COR-L47 (cell line): ENCODE results near the gene DNAJB13.

Experiments used
- DNase-seq: peaks from one replicate; lab custom pipeline; 2025; lab: John Stamatoyannopoulos, UW

DNAJB13 gene

DNA sequence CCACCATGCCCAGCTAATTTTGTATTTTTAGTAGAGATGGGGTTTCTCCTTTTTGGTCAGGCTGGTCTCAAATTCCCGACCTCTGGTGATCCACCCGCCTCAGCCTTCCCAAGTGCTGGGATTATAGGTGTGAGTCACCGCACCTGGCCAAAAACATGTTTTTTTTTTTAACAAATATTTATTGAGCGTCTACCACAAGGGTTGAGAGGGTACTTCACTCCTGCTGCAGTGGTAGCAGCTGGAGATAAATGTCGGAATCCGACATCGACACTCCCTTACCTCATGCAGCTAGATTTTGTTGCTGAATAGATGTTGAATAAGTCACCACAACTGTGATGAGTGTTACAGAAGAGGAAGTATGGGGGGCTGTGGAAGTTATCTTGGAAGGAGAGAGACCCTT, 971 bp downstream of the DNAJB13 start:
- no peak for DNase-seq

DNA sequence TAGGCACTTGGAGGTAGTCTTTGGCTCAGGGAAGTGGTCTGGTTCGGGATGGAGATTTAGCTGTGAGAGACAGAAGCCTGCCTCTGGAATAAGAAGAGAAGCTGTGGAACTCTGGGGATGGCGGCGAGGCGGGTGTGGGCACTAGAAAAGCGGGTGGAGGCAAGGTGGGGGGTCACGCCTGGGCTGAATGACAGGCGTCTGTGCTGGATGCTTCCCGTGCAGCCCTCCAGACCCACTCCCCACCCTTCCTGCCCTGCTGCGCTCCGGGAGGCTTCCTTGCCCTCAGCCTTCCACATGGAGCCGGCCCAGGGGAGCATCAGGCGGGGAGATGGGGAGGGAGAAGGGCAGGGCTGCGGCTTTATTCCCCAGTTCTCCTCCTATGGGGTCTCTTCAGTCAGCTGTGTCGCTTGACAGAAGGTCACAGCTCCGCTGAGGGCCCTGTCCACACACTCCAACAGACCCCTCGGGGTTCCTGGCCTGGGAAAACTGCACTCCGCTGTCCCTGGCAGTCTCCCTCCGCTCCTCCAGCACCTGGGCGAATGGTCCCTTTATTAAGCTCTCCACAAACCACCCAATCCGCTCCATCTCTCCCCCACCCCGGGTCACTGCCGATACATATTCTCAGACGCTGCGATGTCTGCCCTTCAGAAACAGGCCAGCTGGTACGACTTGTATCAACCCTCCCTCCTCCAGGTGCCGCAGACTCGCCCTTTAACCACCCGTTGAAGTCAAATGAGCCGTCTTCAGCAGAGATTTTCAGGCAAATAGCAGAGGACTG, 6.2 kb downstream of the DNAJB13 start:
- no peak for DNase-seq

DNA sequence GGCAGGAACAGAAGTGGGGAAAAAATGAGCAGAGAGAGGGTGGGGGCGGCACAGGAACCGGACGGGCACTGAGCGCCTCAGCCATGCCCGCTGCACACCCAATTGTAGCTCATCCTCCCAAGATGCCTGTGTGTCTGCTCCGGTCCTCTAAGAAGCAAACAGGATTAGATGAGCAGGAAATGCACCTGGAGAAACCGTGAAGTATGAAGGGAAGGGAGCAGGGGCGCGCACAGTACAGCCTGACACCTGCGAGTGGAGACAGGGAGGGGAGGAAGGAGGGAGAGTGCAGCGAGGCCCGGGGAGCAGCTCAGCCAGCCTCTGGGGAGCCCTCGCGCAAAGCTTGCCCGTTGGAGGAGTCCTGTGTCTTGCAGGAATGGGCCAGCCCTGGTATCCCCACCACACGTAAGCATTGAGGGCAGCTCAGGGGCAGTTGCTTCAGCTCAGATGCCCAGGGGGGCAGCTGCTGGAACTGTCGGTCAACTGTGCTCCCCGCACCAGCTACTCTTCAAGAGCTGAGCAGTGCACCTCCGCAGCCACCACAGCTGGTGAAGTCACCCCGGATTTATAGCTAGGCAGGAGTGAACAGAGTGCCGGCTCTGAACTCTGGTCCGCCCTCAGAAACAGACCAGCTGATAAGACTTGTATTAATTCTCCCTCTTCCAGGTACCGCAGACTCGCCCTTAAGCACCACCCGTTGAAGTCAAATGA, 7.0 kb downstream of the DNAJB13 start:
- no peak for DNase-seq

DNA sequence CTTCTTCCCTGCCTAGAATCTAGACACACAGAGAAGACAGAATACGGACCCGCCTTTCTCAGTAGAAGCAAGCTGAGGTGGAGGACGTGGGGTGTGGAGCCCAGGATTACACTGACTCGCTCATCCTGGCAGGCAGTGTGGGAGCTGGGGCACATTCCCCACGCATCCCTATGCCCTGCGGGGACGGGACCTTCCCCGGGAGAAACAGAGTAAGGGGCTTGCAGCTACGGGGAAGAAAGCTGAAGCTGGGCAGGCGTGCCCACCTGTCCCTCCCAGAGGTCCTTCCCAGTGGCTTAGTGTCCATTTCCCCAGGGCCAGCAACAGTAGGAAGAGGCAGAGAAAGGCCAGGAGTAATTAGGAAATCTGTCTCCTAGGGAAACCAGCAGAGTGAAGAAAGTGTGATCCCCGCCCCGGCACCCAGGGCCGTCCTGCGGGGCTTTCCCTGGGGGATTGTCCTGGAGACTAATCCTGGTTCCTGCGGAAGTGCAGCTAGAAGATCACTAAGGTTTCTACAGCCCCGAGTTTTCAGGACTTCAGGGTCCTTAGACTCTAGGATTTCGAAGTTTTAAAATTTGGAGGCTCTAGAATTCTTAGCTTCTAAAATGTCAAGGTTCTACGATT, 7.8 kb downstream of the DNAJB13 start:
- no peak for DNase-seq

DNA sequence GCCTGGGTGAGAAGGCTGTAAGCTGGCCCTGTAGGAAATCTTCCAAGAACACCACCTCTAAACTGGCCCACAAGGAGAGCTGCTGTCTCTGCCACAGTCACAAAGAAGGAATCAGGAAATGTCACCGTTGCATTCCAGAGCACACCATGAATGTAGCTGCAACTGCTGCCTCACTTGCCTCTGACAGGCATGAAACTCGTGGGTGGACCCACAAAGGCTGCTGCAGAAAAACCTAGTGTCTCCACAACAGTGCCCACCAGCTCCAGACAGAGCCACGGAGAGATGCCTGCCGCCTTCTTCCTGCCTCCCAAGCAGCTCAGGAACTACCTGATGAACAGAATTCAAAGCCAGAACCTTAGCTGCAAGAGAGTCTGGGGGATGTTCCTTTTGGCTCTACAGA, 10.5 kb downstream of the DNAJB13 start:
- no peak for DNase-seq

DNA sequence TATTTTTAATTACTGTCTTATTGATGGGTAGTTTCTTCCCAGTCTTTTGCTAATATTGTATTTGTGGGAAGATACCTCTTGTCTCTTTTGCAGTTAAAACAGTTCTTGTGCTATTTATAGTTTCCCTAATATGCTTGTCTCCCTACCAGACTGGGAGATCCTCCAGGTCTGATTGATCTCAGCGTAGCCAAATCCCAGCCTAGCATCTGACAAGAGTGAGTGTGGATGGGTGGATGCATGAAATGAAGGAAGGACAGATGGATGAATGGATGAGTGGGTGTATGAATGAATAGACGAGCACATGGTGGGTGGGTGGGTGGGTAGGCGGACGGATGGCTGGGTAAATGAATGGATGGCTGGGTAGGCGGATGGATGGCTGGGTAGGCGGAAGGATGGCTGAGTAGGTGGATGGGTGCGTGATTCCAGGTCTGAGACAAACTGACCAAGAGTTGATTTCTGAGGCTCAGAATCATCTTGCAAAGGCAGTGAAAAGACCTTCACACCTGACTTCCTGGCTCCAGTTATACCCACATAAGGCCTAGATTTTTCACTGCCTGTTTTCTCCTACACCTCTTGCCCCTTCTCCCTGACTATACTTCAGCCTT, 11.4 kb downstream of the DNAJB13 start:
- DNase-seq = no peak

DNA sequence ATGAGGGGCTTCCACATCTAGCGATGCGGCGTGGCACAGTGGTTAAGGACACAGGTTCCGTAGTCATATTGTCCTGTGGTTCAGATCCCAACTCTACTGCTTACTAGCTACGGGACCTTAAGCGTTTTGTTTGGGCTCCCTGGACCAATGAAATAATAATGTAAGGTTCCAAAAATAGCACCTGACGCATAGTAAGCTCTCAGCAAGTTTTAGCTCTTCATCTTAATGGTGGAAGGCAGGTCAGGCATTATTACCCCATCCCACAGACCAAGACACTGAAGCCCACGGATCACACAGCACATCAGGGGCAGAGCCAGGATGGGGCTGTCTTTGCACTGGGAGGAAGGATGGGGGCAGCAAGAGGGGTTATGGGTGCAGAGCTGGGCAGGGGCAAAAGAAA, 13.0 kb downstream of the DNAJB13 start:
- DNase-seq = no peak

DNA sequence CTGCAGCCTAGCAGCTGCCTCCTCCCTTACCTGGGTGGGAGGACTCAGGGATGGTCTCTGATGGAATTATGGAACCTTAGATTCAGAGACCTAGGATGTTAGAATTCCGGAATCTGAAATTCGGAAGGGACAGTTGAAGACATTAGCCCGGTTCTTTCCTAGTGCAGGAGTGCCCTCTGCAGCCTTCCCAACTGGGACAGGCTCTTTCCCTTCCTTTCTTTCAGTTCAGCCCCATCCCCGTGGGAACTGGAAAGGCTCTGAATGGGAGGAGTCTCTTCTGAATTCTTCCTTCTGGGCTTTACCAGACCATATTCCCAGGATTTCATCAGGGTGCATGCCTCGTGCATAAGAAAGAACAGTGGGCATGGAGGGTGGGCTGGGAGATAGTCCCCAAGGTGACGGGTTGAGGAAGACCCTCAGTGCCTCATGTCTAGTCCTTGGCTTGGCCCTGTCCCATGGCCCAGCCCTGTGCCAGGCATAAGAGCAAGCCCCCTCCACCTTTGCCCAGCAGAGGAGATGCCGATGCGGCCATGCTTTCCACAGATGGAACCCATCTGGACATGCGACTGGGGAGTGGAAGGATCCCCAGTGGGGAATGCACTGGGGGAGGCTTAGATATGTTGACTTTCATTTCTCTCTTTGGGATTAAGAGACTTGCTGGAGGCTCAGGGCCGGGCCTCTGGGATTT, 14.4 kb downstream of the DNAJB13 start:
- no peak for DNase-seq

DNA sequence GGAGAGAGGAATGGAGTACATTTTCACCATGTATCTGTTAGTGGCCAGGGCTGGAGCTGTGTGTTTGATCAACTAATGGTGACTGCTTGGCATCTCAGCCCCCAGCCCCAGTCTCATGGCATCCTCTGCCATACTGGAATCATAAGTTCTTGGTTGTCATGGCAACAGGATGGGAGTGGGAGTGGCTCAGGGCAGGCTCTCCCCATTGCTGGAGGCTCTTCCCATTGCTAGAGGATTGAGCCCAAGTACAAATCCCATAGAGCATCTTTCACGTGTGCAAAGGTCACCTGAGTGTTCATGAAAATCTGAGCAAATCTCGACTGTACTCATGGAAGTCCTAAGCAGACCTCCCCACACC, 14.9 kb downstream of the DNAJB13 start:
- DNase-seq = no peak

DNA sequence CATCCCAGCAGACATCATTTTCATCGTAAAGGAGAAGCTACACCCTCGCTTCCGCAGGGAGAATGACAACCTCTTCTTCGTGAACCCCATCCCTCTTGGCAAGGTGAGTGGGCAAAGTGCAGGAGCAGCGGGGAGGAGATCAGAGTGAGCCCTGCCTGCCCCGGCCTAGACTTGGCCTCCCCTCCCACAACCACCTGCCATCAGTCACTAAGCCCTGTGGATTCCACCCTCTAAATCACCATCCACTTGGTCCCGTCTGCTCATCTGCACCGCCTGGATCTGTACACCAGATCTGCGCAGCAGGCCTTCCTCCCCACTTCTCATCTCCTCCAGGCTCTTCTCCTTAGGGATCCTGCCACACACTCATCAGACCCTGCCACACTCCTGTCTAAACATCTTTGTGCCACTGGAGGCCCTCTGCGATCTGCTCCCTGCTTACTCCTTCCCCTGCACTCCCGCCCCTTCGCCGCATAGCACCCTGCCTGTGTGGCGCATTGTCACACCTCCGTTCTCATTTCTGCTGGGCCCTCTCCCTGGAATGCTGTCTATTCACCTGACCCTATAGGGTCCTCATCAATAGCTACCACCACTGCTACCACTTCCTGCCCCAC, 17.6 kb downstream of the DNAJB13 start:
- no peak for DNase-seq

DNA sequence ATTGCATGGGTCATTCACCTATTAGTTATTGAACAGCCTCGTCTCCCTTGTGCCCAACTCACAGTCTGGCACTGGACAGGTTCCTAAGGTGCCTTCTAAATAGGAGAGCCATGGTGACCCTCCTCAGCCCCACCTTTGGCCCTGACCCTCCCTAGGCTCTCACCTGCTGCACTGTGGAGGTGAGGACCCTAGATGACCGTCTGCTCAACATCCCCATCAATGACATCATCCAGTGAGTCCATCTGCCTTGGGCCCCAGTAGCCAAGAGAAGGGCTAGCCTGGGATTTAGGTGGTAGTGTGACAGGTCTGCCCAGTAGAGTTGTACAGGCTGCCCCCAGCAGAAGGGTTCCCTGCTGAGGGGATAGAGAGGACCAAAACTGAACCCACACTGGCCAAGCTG, 18.3 kb downstream of the DNAJB13 start:
- DNase-seq = no peak

DNA sequence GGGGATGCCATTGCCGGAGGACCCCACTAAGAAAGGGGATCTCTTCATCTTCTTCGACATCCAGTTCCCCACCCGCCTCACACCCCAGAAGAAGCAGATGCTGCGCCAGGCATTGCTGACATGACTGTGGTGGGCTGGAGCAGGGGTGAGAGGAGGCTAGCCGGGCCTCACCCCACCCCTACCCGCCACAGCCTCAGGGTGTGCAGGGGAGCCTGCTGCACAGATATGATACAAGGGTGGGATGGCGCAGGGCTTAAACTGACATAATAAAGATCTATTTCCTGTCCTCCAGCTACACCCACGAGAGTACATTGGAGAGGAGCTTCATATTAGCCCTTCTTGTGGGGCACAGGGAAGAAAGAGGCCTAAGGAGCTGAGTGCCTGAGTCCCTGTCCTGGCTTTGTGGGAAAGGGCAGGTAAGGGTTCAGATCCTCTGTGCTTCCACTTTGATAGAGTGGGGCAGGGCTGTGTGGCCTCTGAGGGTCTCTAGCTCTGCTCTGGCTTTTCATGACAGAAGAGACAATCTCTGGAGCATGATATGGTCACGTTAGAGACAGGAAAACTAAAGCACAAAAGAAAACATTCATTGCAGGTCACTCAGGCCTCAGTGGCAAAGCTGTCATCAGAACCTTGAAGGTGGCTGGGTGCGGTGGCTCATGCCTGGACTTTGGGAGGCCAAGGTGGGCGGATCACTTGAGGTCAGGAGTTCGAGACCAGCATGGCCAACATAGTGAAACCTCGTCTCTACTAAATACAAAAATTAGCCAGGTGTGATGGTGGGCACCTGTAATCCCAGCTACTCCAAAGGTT, 19.4 kb downstream of the DNAJB13 start:
- DNase-seq = no peak

DNA sequence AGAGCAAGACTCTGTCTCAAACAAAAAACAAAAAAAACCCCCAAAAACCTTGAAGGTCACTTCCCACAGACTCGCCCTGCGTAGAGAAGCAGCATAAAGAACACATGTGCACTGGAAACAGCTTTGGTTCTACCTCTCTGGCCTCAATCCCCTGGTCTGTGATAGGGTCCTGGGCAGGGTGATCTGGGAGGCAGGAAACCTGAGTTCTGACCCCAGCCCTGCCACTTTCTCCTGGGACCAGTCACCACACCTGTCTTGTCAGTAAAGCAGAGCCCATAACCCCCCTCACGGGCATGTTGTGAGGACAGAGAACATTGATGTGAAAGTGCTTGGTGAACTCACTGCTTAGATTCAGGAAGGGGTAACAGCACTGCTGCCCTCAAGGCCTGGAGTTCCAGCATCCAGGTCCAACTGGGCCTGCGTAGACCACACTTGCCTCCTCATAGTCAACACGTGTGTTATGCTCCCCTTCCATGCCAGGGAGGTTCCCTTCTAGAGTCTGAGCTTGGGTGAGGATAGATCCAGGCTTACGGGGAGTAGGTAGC, 20.4 kb downstream of the DNAJB13 start:
- DNase-seq = no peak

DNA sequence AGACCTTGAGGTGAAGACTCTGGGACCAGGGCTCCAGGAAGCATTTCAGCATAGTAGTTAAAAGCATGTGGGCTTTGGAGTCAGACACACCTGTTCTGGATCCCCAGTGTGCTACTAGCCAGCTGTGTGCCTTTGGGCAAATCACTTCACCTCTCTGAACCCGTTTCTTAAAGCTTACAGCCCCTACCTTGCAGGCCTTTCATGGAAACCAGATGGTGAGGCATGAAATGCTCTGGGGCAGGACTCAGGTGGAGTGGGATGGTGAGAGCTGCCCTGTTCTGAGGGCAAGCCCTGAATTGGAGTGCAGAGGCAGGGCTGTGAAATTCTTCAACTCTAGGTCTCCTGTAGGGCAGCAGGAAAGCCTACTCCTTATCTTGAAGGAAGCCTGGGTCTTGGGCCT, 21.4 kb downstream of the DNAJB13 start:
- no peak for DNase-seq

DNA sequence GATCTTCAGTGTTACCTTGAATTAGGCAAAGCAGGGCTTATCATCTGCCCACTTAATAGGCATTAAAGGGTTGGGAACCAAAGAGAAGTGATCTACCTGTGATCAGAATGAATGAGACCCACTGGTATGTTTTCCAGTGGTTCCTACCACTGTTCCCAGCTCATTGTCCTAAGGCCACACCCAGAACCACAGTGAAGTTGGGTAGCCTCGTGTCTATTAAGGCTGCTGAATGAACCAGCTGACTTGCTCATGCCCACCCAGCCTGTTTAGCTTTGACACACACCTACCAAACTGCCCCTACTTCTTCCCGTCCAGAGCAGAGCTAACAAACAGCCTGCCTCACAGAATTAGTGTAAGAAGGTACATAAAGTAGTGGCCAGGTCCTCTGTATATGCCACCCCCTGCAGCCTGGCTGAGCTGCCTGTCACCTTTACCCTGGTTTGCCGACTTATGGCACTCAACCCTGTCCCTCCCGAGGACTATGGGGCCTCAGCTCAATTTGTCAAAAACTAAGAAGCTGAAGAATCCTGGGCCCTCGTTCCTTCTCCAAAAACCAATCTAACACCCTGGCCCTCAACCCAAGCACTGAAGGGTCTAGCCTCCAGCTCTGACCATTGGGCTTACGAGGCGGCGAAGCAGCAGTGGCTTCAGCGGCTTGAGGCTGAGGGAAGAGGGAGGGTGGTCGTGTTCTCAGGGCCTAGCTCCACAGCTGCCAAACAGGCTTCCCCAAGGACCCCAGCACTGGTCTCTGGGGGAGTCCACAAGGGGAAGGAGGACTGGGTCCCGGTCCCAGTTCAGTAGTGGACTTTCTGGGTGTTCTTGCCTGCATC, 22.0 kb downstream of the DNAJB13 start:
- DNase-seq = no peak

DNA sequence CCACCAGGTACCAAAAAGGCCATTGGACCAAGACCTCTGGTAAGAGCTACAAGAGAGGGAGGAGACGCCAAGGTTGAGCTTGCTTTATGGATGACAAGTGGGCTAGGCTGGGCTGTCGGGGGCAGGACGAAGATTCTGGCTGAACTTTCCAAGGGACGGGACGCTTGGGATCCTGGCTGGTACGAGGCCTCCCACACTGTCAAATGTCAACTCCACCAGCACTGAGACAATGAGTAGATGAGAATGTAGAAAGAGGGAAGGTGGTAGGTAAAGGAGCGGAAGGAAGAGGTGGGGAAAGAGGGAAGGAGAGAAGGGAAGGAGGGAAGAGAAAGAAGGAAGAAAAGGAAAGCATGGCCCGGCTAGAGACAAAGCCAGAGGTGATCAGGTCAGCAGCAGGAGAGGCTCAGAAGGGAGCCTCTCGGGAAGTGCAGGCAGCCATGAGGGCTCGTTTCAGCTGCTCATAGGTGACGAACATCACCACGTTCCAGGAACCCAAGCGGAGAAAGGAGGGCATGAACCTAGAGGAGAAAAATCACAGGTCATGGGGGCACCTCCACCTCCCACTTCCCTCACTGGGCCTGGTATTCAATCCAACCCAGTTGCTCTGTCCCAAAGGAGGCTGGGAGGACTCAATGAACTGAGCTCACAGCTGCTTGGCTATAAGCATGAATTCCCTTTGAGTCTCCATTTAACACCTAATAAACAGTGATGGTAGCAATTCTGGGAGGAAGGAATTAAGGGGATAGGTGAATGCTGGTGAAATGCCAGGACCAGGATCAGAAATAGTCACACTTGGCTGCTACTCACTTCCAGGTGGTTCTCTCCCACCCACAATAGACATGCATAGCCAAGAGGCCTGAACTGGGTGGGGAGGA, 24.0 kb downstream of the DNAJB13 start:
- no peak for DNase-seq

DNA sequence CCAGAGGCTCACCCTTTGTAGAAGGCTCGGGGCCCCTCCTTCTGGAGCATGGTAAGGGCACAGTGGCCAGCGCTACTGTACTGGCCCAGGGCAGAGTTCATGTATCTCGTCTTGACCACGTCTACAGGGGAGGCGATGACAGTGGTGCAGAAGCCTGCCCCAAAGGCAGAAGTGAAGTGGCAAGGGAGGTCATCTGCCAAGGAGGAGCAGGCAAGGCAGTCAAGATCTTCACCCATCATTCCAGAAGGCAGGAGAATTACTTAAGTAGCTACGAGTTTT, 24.6 kb downstream of the DNAJB13 start:
- no peak for DNase-seq

DNA sequence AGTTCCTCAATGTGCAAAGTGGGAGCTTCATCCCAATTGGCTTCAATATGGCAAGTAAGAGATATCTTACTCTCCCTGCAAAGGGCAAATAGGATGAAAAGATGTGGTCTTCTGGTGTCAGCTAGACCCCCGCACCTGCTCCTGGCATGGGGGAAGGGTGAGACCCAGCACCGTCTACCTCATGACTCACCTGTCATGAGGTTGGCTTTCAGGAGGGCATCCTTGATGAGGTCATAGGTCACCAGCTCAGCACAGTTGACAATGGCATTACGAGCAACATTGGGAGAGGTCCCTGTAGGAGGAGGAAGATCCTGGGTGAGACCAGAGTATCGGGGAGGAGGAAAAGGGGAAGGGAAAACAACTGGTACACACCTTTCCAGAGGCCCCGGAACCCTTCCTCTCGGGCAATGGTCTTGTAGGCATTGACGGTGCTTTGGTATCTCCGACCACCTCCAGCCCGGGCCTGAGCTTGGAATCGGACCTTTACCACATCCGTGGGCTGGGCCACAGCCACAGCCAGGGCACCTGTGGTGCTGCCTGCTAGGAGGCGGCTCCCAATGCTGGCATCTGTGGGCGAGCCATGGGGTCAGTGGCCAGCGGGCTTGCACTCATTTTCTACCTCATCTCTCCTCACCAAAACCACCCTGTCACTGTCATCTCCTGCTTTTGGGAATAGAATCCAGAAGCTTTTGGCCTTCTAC, 25.8 kb downstream of the DNAJB13 start:
- no peak for DNase-seq
